ENCODE data around the gene CELA2B. TPM values are rescaled to one million over a fixed set of nuclear protein-coding genes. Genes with fewer than 3 reads are reported as not detected.
"Not testable (repeated sequence)": the region's sequence is repeated elsewhere in the genome, so short reads cannot be mapped to it uniquely, and the experiment has no call there.

CELA2B gene
- total and polyA plus RNA-seq, 4 donors = not detected

- TF ChIP-seq SP1 (IDR thresholded peaks at IDR 0.05) = no peak
- no peak for TF ChIP-seq NR2F2 (IDR thresholded peaks at IDR 0.05)
- no peak for TF ChIP-seq YY1 (IDR thresholded peaks at IDR 0.05)
- TF ChIP-seq, protein P1, sequence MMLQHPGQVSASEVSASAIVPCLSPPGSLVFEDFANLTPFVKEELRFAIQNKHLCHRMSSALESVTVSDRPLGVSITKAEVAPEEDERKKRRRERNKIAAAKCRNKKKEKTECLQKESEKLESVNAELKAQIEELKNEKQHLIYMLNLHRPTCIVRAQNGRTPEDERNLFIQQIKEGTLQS (IDR thresholded peaks at IDR 0.05) = no peak
- no peak for TF ChIP-seq EGR1 (IDR thresholded peaks at IDR 0.05; ENCODE audit: low read depth in 2 of 2)
- TF ChIP-seq HNF4A (conservative IDR thresholded peaks at IDR 0.05) = no peak
- no peak for TF ChIP-seq MAX (IDR thresholded peaks at IDR 0.05)
- TF ChIP-seq HNF4G (IDR thresholded peaks at IDR 0.05) = no peak
These were observed 15.9 kb upstream of the CELA2B start (continued) for GRCh38 chr1:15459771-15460707.

DNA sequence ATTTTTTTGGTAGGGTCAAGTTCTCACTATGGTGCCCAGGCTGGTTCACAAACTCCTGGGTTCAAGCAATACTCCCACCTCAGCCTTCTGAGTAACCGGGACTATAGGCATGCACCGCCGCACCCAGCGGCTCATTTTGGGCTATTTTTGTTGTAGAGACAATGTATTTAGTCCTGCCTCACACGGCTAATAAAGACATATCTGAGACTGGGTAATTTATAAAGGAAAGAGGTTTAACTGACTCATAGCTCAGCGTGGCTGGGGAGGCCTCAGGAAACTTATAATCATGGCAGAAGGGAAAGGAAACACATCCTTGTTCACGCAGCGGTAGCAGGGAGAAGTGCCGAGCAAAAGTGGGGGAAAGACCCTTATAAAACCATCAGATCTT is 15.2 kb upstream of the CELA2B start:
- no peak overlapping the region for H3K4me3 ChIP-seq (ENCODE audit: low read depth in 1 of 3, low read length in 3 of 3)
- no peaks in the 10 kb centered on the region for H3K9me3 ChIP-seq (ENCODE audit: control insufficient read depth in 4 of 4, low read length in 3 of 4)
- no peaks in the 10 kb centered on the region for H3K4me1 ChIP-seq (ENCODE audit: control insufficient read depth in 4 of 4, insufficient read depth in 4 of 4, low read length in 3 of 4)
- H3K9ac ChIP-seq (ENCODE audit: low read depth in 1 of 2, low read length in 2 of 2) = no peak overlapping the region
- TF ChIP-seq HNF4A (conservative IDR thresholded peaks at IDR 0.05) (no peak), JUND (IDR thresholded peaks at IDR 0.05) (no peak), SP1 (IDR thresholded peaks at IDR 0.05) (no peak), TAF1 (conservative IDR thresholded peaks at IDR 0.05) (no peak), CTCF (IDR thresholded peaks at IDR 0.05; ENCODE audit: low read depth, low read length, missing input control) (no peak), FOXA1 (IDR thresholded peaks at IDR 0.05) (no peak), YY1 (IDR thresholded peaks at IDR 0.05) (no peak), NR2F2 (IDR thresholded peaks at IDR 0.05) (no peak), RAD21 (IDR thresholded peaks at IDR 0.05) (no peak)
- no peaks in the 10 kb centered on the region for H3K36me3 ChIP-seq (ENCODE audit: control insufficient read depth in 4 of 4, insufficient read depth in 3 of 4, low read depth in 1 of 4, low read length in 3 of 4)
- no peaks in the 10 kb centered on the region for H3K27me3 ChIP-seq (ENCODE audit: control insufficient read depth in 4 of 4, insufficient read depth in 4 of 4, low read length in 3 of 4)
- WGBS = 86% methylated on average over 9 of the region's 9 CpGs
- H3K27ac ChIP-seq (ENCODE audit: low read depth in 1 of 2, low read length in 2 of 2) = no peak overlapping the region
- DNase-seq (ENCODE audit: low spot score) = no peak

DNA sequence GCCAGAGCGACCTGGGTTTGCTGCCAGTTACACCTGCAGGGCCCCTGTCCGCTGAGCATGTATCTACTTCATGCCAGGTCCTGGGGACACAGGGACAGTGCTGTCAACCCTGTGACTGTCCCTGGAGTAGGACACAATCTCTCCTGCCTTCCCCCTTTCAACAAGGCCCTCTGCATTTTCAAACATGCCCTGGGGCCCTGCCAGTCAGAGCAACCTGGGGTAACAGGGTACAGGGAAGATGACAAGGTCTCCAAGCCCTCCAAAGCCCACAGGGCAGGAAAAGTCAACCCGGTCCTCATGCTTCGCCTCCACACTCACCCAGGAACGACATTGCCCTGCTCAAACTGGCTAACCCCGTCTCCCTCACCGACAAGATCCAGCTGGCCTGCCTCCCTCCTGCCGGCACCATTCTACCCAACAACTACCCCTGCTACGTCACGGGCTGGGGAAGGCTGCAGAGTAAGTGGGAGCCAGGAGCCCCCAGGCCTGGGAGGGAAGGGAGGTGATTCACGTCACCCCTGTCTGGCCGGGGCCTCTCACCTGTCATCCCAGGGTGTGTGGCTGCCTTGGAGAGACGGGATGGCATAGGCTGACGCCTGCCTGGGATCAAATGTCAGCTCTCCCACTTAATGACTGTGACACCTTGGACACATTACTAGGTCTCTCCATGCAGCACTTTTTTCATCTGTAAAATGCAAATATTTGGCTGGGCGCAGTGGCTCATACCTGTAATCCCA is 12.7 kb upstream of the CELA2B start:
- WGBS = 81% methylated on average over 14 of the region's 15 CpGs
- H3K9ac ChIP-seq (ENCODE audit: low read depth in 1 of 2, low read length in 2 of 2); DNase-seq (ENCODE audit: low spot score); H3K27ac ChIP-seq (ENCODE audit: low read depth in 1 of 2, low read length in 2 of 2); H3K9me3 ChIP-seq (ENCODE audit: control insufficient read depth in 4 of 4, low read length in 3 of 4); H3K4me3 ChIP-seq (ENCODE audit: low read depth in 1 of 3, low read length in 3 of 3); H3K27me3 ChIP-seq (ENCODE audit: control insufficient read depth in 4 of 4, insufficient read depth in 4 of 4, low read length in 3 of 4); H3K4me1 ChIP-seq (ENCODE audit: control insufficient read depth in 4 of 4, insufficient read depth in 4 of 4, low read length in 3 of 4); H3K36me3 ChIP-seq (ENCODE audit: control insufficient read depth in 4 of 4, insufficient read depth in 3 of 4, low read depth in 1 of 4, low read length in 3 of 4): not testable (repeated sequence)

GRCh38 chr1:15463926-15464322 is 12.0 kb upstream of the CELA2B start:
- not testable (repeated sequence) for H3K4me1 ChIP-seq (ENCODE audit: control insufficient read depth in 4 of 4, insufficient read depth in 4 of 4, low read length in 3 of 4); DNase-seq (ENCODE audit: low spot score); H3K4me3 ChIP-seq (ENCODE audit: low read depth in 1 of 3, low read length in 3 of 3); H3K9me3 ChIP-seq (ENCODE audit: control insufficient read depth in 4 of 4, low read length in 3 of 4); H3K27ac ChIP-seq (ENCODE audit: low read depth in 1 of 2, low read length in 2 of 2); H3K27me3 ChIP-seq (ENCODE audit: control insufficient read depth in 4 of 4, insufficient read depth in 4 of 4, low read length in 3 of 4); H3K9ac ChIP-seq (ENCODE audit: low read depth in 1 of 2, low read length in 2 of 2); H3K36me3 ChIP-seq (ENCODE audit: control insufficient read depth in 4 of 4, insufficient read depth in 3 of 4, low read depth in 1 of 4, low read length in 3 of 4)
- WGBS = 91% methylated on average over 5 of the region's 5 CpGs
